GM18519 (cell line): ENCODE measurements around the gene PRDM16.

Source experiments
- ATAC-seq: cut with Tn5 transposase; IDR thresholded peaks from one replicate; pipeline ENCODE4 v1.9.1; 2021; ENCODE audit warnings: mild to moderate bottlenecking, moderate library complexity; ENCODE audit not compliant: unreplicated experiment, low FRiP score

The PRDM16 gene

DNA sequence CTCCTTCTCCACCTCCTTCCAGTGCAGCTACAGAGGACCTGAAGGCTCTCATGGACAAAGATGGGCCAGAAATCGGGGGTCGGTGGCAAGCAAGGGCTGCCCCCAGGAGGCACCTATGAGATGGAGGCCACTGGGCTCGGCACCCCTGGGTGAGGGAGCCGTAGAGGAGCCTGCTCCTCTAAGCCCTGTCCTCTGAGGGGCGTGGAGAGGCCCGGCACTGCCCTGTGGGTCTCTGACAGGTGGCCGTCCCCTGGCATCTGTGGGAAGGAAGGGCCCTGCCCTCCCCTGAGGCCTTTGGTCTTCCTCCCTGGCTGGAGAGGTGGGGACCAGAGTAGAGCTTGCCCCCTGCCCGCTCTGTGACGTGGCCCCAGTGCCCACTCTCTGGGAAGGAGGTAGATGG, 30.9 kb downstream of the PRDM16 start:
- ATAC-seq: no peak

DNA sequence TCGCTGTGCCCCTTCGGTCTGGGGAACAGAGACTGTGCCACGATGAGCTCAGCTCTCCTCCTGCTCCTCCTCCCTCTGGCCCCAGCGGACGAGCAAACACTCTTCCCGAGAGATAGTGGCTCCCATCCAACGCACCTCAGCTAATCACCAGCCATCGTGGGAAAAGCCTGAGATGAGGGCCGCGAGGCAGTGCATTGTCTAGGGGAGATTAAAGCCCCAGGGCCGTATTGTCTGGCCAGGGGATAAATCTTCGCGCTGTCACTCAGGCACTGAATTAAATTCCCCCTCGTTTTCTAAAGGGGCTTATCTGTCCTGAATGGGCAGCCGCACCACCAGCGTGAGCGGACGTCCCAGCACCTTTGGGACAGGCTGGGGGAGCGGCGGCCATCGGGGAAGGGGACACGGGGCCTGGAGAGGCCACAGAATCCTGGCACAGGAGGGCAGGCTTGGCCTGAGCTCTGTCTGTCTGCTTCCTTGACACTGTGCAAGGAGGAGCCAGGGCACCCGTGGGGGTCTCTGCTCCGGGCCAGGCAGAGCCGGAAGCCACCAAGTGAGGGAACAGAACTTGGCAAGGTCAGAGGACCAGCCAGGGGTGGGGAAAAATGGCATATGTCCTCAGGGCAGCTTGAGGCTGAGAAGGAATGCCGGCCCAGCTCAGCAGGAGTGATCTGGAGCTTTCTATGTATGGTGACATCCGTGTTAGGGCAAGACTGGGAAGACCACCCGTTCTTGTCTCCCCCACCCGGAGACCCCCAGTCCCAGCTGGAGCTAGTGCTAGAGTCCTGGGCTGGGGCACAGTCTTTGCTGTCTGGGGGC, 32.3 kb downstream of the PRDM16 start:
- no peak for ATAC-seq

DNA sequence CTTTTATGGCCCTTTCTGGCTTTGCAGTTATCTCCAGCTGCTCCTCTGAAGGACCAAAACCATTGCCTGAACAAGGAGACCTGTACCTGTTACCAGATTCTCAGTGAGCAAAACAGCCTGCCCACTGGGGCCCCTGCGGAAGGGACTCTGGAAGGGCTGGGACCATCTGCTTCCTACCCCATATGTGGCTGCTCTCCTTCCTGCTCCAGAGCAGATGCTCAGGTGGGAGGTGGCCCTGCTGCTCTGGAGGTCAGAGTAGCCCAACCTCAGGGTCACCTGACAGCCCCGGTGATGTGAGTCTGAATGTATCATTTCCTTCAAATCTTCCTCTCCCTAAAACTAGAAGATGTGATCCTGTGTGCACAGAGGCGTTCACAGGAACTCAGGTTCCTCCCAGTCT, 33.6 kb downstream of the PRDM16 start:
- ATAC-seq: no peak

GRCh38 chr1:3103967-3104677, 35.1 kb downstream of the PRDM16 start:
- ATAC-seq: no peak

DNA sequence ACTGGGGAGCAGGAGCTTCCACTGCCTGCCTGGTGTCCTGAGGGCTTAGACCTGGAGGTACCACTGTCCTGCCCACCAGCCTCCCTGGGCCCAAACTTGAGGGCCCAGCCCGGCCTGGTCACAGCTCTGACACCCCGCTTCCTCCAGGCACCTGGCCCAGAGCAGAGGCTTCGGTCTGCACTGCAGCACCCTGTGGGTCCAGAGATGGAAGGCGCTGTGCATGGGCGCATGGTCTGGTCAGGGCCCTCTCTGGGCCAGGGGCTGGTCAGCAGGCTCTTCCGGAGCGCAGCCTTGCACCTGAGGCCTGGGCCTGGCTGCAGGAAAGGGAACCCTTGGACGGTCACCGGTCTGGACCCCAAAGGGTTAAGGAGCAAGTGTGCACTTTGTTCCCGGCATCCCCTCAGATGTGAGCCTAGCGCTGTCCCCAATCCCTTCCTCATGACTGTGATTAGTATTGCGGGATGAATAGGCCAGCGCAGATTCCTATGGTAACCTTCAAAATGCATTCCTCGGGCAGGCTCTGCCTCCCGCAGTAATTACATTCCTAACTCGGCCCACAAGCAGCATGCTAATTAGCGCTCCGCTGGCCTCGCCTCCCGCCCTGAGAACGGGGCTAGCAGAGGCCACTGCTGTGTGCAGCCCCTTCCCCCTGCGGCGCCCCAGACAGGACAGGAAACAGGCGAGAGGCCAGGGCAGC, 36.3 kb downstream of the PRDM16 start:
- no peak for ATAC-seq

DNA sequence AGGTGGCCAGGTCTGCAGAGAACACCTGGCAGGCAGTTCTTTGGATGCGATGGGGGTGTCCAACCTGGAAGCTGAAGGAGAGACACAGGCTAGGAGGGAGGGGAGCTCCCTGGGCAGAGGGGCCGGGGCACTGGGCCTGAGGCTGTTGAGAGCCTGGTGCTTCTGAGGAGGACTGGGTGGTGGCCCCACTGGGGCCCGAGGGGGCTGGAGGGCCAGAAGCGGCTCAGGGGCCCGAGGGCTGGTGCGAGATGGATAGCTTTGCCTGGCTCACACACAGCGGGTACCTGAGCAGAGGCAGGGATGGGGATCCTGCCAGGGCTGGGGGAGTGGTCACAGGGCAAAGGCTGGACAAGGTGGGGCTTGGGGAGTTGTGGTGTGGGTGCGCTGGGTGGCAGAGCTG, 37.2 kb downstream of the PRDM16 start:
- no peak for ATAC-seq

DNA sequence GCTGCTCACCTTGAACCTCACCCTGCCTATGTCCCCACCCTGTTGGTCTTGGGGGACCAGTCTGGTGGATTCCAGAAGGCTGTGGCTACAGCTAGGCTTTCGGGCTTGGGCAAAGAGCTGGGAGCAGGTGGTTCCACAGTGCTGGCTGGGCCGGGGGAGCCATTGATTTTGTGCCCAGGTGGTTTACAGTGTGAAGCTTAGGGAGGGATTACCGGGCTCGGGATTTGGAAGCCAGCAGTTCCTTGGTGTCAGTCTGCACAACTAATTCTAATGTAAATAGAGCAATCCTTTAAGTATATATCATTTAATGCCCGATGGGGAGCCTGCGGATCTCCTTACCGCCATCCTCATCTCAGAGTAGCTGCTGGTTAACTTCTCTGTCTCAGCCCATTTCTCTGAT, 38.2 kb downstream of the PRDM16 start:
- ATAC-seq: no peak

- no peak for ATAC-seq
These were observed 40.4 kb downstream of the PRDM16 start for GRCh38 chr1:3109355-3109754.

- ATAC-seq: no peak
These were observed 42.5 kb downstream of the PRDM16 start for GRCh38 chr1:3111348-3112021.

- no peak for ATAC-seq
These were observed 43.5 kb downstream of the PRDM16 start for GRCh38 chr1:3112526-3112925.

DNA sequence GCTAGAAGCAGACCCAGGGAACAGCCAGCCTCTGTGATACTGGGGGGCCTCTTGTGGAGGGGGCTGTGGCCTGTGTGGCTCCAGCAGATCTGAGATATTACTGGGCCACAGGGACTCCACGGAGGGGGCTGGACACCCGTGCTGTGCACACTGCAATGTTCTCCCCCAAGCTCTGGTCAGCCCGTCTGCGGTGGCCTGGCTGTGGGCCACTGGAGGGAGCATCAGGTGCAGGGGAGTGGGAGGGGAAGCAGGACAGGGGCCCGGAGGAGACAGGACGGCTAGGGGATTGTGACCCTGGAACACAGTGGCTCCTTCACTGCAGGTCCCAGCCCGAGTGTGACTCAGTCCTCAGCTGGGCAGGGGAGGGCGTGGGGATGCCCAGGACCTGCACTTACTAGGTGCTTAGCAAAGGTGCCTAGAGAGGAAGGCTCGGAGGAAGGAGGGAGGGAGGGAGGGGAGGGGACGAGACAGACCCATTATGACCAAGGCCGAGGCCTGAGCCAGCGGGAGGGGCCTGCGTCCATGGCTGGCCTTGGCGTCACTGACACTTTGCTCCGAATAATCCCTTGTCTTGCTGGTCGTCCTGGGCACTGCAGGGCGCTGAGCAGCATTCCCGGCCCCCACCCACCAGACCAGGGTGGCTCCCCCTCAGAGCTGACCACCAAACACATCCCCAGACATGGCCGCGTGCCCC, 44.2 kb downstream of the PRDM16 start:
- ATAC-seq: no peak

DNA sequence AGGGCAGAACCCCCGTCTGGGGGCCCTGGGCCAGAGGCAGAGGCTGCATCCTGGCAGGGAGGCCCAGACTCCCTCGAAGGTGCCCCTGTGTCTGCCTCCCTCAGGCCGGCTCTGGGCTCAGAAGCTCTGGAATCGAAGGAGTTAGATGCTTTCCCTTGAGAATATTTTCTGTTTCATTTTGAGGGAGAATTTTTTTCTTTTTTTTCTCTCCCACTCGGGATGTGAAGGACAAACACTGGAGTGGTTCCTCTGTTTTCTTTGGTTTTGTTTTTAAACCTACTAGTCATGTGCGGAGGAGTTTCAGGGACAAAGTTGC, 44.7 kb downstream of the PRDM16 start:
- no peak for ATAC-seq

- no peak for ATAC-seq
These were observed 45.2 kb downstream of the PRDM16 start for GRCh38 chr1:3114131-3114744.

- no peak for ATAC-seq
These were observed 45.8 kb downstream of the PRDM16 start for GRCh38 chr1:3114846-3115245.

DNA sequence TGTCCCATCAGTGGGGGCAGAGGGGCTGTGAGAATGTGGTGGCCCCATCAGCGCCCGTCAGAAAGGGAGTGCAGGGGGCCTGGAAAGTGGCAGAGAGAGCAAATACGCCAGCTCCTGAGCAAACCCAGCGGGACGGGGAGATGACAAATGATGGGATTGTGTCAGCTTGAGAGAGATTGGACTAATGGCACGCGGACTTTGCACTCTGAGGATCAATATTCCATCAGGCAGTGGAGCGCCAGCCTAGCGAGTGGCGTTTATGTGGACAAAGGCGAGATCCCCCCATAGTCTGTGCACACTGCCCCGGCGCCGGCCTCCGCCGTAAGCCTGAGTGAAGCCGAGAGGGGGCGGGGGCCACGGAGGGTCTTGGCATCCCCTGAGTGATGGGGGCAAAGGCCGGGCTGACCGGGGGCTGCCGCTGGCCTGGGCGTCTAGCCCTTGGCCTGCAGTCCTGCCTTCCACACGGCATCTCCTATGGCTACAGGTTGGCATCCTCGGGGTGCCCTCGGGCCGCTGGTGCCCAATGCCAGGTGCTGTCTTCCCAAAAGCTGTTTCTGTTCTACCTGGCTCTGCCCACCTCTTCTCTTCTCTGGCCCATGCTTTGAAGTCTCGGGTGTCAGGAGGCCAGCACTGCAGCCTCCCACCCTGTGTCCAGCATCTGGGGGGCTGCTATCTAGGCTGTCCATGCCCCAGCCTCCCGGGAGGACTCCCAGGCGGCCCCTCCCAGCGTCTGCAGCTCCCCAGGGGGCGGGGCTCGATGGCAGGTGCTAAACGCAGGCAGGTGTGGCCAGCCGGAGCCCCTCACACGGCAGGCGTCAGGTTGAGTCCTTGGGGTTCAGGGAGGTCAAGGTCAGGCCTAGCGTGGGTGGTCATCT, 46.5 kb downstream of the PRDM16 start:
- no peak for ATAC-seq

GRCh38 chr1:3116150-3116510, 47.1 kb downstream of the PRDM16 start:
- ATAC-seq: no peak

DNA sequence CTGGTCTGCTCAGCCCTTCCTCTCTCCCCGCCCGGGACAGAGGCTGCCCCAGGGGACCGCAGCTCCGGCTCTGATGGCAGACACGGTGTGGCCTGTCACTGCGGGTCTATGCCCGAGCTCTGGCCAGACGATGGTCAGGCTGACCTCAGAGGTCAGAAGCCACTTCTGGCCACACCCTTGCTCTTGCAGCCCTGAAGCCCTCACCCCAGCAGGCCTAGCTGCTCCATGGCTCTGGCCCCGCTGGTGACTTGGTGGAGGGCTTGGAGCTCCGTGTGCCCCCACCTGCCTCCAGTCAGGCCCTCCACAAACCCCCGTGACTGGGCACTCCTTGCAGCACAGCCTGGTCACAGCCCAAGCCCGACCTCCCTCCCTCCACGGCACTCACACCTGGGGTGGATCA, 47.6 kb downstream of the PRDM16 start:
- no peak for ATAC-seq

- ATAC-seq: no peak
These were observed 48.9 kb downstream of the PRDM16 start for GRCh38 chr1:3117879-3118278.

DNA sequence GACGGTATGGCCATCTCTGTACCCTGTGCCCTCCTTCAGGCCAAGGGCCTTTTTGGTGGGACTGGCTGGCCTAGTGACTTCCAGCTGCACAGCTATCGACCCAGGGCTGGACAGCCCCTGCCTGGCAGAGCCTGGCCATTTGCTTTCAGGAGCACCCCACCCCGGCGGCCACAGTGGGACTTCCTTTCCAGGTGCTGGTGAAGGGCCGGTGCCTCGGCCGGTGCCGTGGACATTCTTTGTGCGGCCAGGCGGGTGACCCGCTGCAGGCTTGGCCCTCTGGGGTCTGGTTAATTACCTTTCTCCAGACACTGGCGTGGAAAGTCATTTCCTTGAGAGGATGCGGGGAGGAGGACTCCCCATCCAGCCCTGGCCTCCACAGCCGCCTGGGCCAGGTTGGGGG, 50.1 kb downstream of the PRDM16 start:
- ATAC-seq: no peak
